G401.6 (cell line): ENCODE data around the gene ACO2.
A peak's percentile ranks its signal among the peaks of the same experiment; 100 is the strongest.
"Not testable (repeated sequence)": the region's sequence is repeated elsewhere in the genome, so short reads cannot be mapped to it uniquely, and the experiment has no call there.

Source experiments
- FAIRE-seq: peaks from 2 replicates; lab custom pipeline; 2012; peaks lifted over from hg19 to GRCh38; lab: Jason Lieb, UNC

The ACO2 gene

GRCh38 chr22:41543854-41544670, 75.1 kb downstream of the ACO2 start, which contains the start of gene POLR3H:
TSS of gene POLR3H (minus strand) at chr22:41544470. CDS start at chr22:41544101, 369 bp downstream.
- FAIRE-seq = peak; percentile 98

DNA sequence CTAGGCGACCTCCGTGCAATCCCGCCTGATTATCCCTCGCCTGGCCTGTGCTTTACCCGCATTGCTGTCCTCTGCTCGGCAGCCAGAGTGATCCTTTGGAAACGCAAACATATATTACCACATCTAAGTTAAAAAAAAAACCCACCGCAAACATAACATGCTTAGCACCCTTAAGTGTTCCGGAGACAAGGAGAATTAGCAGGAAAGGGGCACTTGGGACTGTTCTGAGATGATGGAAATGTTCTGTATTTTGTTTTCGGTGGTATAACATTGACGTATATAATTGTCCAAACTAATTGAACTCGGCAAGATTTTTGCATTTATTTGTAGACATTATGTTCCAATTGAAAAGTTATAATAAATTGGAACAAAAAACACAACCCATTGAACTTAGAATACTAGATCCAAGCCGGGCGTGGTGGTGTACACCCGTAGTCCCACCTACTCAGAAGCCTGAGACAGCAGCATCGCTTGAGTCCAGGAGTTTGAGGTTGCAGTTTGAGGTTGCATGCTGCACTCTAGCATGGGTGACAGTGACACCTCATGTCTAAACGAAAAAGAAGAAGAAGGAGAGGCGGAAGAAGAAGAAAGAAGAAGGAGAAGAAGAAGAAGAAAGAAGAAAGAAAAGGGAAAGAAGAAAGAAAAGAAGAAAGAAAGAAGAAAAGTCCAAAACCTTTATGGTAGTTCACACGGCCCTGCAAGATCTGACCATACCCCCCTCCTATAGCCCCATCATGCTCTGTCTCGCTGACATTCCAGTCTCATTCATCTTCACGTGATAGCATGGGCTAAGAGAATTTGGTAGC, 76.0 kb downstream of the ACO2 start:
- no peak for FAIRE-seq

DNA sequence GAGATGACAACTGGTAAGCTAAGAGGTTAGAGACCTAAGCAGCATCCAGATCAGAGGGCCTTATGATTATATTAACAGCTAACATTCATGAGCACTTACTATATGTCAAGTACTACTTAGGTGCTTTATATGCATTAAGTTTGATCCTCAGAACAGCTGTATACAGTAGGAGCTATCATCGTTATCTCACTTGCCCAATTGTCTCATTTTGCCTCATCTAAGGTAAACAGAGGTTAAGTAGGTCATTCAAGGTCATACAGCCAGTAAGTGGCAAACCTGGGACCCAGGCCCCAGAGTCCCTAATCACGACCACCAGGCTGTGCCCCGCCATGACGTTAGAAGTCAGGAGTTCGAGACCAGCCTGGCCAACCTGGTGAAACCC, 79.9 kb downstream of the ACO2 start:
- FAIRE-seq = no peak

DNA sequence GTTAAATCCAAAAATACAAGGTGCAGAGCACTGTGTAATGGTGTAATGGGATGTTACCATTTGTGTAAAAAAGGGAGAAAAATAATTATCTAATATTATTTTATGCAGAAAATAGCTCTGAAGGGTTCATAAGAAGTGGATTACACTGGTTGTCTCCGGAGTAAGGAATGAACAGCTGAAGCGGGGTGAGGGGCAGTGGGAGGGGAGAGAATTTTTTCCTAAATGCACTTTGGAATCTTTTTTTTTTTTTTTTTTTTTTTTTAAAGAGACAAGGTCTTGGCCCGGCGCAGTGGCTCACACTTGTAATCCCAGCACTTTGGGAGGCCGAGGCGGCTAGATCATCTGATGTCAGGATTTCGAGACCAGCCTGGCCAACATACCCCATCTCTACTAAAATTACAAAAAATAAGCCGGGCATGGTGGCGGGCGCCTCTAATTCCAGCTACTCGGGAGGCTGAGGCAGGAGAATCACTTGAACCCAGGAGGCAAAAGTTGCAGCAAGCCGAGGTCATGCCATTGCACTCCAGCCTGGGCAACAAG, 82.1 kb downstream of the ACO2 start:
- no peak for FAIRE-seq

GRCh38 chr22:41551877-41552582, 83.1 kb downstream of the ACO2 start:
- FAIRE-seq = no peak

GRCh38 chr22:41555325-41555982, 86.5 kb downstream of the ACO2 start:
- no peak for FAIRE-seq

DNA sequence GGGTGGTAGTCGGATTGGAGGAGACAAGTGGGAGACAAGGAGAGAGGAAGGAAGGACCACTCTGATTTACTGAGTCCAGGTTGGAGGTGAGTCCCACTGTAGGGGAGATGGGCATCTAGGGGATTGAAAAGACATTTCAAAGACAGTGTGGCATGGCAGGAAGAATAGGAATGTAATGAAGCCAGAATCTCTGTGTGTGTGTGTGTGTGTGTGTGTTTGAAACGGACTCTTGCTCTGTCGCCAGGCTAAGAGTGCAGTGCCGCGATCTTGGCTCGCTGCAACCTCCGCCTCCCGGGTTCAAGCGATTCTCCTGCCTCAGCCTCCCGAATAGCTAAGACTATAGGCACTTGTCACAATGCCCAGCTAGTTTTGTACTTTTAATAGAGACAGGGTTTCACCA, 87.6 kb downstream of the ACO2 start:
- FAIRE-seq = no peak

DNA sequence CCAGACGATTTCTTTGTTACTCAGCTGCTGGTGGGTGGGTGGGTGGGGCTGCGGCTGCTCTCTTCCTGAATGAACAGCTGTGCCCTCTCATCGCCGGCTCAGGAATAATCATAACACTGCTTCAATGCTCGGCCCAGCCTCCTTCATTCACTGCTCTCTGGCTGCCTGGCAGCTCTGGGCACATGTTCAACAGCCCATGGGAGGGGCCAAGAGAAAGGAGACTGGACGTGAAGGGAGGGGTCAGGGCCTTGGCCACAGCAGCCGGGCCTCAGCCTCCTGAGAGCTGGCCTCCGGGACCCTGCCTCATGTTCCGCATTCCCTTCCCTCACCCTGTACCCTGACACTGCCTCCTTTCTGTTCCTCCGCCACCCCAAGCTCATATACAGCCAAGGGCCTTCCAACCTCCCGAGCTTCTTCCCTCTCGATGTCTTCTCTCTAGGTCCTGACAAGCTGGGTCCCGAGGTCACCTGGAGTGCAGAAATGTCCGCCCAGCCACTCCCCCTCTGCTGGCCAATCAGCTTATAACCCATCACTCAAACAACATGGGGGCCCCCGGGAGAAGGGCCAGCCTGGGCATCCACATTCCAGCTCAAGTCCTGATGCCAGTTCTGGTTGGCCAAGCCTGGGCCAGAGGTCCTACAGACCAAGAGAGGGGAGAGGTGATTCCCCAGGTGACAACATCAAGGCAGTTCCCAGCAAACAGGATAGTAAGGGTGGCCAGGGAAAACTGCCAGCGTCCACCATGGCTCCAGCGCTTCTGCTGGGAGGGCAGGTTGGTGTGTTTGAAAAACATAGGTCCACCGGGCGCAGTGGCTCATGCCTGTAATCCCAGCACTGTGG, 88.7 kb downstream of the ACO2 start:
- no peak for FAIRE-seq

GRCh38 chr22:41558241-41558630, 89.3 kb downstream of the ACO2 start:
- FAIRE-seq = not testable (repeated sequence)

DNA sequence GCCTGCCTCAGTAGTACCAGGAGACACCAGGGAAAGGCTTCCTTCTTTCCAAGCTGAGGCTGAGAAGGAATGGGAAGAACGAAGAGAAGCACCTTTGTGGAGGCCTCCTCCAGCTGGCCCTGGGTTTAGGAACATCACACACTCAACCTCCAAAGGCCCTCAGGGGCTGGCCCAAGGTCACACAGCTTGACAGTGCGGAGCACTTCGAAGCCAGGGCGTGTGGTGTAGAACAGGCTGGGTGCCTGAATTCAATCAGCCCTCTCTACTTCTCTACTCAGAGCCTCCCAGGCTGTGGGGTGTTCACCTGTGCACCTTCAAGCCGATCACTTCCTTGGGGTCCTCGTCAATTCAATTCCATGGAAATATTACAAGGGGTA, 91.2 kb downstream of the ACO2 start:
- FAIRE-seq = no peak

DNA sequence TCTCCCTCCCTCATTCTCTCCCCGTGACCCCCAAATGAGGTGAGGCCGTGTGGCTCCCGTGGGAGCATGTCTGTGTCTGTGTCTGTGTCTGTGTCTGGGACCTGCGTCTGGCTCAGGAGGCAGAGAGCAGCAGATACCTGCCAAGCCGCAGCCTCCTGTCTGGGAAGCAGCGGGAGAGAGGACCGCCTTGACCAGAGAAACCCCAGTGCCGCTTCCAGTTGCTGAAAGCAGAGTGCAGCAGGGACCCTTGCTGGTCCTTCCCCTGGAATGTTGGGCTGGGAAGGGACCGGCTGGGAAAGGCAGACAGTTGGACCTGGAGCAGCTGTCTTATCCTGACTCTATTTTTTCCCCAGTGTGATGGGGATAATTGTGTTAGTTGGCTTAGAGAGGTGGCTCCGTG, 92.4 kb downstream of the ACO2 start:
- FAIRE-seq = no peak

DNA sequence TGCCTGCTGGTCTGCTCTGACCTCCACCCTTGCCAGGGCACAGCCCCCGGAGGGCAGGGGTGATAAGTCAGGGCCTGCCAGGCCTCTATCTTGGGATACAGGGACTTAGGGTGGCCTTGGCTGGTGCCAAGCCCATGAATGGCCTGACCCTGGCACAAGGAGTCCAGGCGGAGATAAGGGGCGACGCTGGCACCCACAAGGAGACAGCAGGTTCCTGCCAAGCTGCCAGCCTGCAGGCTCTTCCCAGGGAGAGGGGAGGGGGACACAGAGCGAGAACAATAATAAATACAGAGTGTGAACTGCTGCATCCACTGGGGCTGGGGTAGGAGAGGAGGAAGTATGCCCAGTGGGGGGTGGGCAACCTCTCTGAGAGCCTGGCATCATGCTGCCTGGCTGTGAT, 92.9 kb downstream of the ACO2 start:
- no peak for FAIRE-seq

GRCh38 chr22:41562461-41562860, 93.5 kb downstream of the ACO2 start:
- no peak for FAIRE-seq

DNA sequence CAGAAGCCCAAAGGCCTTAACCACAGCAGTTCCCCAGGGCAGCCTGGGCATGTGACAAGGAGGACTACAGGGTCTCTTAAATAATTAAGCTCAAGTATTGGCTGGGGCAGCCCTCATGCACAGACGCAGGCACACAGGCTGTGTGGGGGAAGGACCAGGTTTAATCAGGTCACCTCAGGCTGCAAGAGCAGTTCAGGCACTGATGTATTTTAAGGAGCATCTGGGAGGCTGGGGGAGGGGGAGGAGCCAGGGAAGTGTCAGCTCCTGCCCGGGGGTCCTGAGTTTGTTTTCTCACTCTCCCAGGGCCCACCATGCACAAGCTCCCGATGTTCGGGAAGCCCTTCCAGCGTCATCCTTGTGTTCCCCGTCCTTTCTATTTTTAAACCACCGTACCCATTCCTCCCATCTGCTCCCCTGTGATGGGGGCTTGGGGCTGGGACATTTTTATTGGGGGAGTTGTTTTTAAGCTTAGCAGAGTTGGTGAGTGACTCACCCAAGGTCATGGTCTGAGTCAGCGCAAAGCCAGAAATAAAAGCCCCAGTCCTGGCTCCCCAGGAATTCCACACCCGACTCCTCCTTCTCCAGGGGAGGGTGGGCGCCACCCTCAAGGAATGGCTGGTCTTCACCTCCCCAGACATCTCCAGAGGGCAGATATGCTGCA, 94.3 kb downstream of the ACO2 start:
- FAIRE-seq = peak; percentile 82

- no peak for FAIRE-seq
Measured at GRCh38 chr22:41564563-41564962, 95.6 kb downstream of the ACO2 start.

GRCh38 chr22:41565403-41566054, 96.6 kb downstream of the ACO2 start:
- FAIRE-seq = no peak

DNA sequence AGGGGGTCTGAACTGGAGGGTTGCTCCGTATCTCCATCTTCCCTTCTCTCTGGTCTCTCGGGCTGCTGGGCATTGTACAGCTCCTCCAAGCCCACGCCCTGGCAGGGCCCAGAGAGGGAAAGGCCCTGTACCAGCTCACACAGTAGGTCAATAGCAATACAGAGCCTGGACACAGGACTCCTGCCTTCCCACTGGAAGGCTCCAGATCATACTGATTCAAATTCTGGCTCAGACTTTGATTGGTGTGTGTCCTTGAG, 98.5 kb downstream of the ACO2 start:
- FAIRE-seq = no peak

DNA sequence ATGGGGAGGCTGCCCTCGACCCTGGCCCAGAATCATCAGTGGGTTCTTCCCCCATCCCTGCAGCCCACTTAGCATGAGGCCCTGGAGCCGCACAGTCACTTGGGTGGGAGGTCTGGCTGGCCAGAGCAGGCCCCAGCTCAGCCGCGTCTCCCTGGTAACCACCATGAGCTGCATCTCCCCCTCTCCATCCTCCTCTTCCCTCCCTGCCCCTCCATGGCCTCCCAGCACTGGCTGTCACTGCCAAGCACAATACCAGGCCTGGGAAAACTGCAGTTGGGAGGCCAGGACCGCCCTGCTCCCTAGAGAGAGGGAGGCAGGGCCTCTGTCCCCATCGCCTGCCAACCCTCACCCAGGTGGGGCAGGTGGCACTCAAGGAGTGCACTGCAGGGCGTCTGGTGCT, 99.9 kb downstream of the ACO2 start:
- no peak for FAIRE-seq

DNA sequence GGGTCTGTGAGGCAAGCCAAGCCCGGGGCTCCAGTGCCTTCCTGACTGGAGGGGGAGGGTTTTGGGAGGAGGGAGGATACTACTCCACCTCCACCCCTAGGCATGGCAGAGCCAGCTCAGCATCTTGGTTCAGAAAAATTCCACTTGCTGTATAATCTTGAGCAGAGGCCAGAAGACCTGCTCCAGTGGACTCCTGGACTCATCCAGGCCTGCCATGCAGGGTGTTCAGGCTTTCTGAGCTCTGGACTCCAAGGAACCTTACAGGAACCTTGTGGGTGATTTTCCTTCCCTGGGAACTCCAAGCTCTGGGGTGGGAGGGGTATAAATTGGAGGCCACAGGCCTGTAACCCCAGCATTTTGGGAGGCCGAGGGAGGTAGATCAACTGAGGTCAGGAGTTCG, 101.3 kb downstream of the ACO2 start:
- no peak for FAIRE-seq

GRCh38 chr22:41571786-41572185, 102.9 kb downstream of the ACO2 start:
- FAIRE-seq = no peak
